ENCODE data around the gene PNPLA6. TPM values are rescaled to one million over a fixed set of nuclear protein-coding genes. Genes with fewer than 3 reads are reported as not detected.
A peak's percentile ranks its signal among the peaks of the same experiment; 100 is the strongest.

PNPLA6 gene
- total and polyA plus RNA-seq, 9 of the 15 experiments (the other 6 are each of a cell fraction or from before 2014, with no cell fraction given), result 0.07 to 30.2 (median 8.3) TPM

DNA sequence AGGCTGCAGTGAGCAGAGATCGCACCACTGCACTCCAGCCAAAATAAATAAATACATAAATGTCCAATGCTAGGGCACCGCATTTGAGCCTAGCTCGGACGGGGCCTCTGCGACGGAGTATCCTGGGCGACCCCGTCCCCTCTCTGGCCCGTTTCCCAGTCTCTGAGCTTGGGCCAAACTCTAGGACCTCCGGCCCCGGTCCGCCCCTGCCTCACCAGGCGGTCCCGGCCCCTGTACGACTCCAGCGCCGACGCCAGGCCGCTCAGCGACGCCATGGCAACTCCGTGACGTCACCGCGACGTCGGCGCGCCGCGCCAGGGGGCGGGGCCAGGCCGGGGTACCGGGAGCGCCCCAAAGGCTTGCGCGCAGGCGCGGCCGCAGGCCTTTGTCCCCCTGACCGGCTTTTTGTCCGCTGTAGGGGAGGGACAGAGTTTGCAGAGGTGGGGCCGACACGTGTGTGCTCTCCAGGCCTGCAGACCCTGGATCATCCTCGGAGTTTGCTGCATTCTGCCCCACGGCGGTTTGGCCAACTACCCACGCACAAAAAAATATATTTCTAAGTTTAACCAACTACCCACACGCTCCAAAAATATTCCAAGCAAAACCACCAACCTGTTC, 46.7 kb upstream of the PNPLA6 start, which contains the start of gene PEX11G (continued):
- TF ChIP-seq, protein P1, sequence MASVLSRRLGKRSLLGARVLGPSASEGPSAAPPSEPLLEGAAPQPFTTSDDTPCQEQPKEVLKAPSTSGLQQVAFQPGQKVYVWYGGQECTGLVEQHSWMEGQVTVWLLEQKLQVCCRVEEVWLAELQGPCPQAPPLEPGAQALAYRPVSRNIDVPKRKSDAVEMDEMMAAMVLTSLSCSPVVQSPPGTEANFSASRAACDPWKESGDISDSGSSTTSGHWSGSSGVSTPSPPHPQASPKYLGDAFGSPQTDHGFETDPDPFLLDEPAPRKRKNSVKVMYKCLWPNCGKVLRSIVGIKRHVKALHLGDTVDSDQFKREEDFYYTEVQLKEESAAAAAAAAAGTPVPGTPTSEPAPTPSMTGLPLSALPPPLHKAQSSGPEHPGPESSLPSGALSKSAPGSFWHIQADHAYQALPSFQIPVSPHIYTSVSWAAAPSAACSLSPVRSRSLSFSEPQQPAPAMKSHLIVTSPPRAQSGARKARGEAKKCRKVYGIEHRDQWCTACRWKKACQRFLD (CRISPR knock-in tag; IDR thresholded peaks at IDR 0.05), result peak; percentile 45; the same call in 1 of the 2 replicates
- no peak for TF ChIP-seq KAT7 (CRISPR knock-in tag; IDR thresholded peaks at IDR 0.05; ENCODE audit: borderline replicate concordance)
- TF ChIP-seq ZNF384 (IDR thresholded peaks at IDR 0.05; ENCODE audit: low read depth, low read length), result no peak
- no peak for TF ChIP-seq MCM3 (IDR thresholded peaks at IDR 0.05)
- peak; percentile 70 for TF ChIP-seq L3MBTL2 (IDR thresholded peaks at IDR 0.05)
- TF ChIP-seq, protein P2, sequence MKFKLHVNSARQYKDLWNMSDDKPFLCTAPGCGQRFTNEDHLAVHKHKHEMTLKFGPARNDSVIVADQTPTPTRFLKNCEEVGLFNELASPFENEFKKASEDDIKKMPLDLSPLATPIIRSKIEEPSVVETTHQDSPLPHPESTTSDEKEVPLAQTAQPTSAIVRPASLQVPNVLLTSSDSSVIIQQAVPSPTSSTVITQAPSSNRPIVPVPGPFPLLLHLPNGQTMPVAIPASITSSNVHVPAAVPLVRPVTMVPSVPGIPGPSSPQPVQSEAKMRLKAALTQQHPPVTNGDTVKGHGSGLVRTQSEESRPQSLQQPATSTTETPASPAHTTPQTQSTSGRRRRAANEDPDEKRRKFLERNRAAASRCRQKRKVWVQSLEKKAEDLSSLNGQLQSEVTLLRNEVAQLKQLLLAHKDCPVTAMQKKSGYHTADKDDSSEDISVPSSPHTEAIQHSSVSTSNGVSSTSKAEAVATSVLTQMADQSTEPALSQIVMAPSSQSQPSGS (CRISPR knock-in tag; IDR thresholded peaks at IDR 0.05), result peak; percentile 81
- no peak for TF ChIP-seq XRCC4 (IDR thresholded peaks at IDR 0.05; ENCODE audit: extremely low read depth, insufficient read depth, insufficient read length)
- peak; percentile 56 for TF ChIP-seq MEIS2 (IDR thresholded peaks at IDR 0.05; ENCODE audit: partially characterized antibody)
- TF ChIP-seq, protein P3, sequence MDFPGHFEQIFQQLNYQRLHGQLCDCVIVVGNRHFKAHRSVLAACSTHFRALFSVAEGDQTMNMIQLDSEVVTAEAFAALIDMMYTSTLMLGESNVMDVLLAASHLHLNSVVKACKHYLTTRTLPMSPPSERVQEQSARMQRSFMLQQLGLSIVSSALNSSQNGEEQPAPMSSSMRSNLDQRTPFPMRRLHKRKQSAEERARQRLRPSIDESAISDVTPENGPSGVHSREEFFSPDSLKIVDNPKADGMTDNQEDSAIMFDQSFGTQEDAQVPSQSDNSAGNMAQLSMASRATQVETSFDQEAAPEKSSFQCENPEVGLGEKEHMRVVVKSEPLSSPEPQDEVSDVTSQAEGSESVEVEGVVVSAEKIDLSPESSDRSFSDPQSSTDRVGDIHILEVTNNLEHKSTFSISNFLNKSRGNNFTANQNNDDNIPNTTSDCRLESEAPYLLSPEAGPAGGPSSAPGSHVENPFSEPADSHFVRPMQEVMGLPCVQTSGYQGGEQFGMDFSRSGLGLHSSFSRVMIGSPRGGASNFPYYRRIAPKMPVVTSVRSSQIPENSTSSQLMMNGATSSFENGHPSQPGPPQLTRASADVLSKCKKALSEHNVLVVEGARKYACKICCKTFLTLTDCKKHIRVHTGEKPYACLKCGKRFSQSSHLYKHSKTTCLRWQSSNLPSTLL (IDR thresholded peaks at IDR 0.05), result no peak
- peak; percentile 43; the same call in 1 of the 2 replicates for TF ChIP-seq CTBP1 (IDR thresholded peaks at IDR 0.05; ENCODE audit: borderline replicate concordance)
- TF ChIP-seq, protein P4, sequence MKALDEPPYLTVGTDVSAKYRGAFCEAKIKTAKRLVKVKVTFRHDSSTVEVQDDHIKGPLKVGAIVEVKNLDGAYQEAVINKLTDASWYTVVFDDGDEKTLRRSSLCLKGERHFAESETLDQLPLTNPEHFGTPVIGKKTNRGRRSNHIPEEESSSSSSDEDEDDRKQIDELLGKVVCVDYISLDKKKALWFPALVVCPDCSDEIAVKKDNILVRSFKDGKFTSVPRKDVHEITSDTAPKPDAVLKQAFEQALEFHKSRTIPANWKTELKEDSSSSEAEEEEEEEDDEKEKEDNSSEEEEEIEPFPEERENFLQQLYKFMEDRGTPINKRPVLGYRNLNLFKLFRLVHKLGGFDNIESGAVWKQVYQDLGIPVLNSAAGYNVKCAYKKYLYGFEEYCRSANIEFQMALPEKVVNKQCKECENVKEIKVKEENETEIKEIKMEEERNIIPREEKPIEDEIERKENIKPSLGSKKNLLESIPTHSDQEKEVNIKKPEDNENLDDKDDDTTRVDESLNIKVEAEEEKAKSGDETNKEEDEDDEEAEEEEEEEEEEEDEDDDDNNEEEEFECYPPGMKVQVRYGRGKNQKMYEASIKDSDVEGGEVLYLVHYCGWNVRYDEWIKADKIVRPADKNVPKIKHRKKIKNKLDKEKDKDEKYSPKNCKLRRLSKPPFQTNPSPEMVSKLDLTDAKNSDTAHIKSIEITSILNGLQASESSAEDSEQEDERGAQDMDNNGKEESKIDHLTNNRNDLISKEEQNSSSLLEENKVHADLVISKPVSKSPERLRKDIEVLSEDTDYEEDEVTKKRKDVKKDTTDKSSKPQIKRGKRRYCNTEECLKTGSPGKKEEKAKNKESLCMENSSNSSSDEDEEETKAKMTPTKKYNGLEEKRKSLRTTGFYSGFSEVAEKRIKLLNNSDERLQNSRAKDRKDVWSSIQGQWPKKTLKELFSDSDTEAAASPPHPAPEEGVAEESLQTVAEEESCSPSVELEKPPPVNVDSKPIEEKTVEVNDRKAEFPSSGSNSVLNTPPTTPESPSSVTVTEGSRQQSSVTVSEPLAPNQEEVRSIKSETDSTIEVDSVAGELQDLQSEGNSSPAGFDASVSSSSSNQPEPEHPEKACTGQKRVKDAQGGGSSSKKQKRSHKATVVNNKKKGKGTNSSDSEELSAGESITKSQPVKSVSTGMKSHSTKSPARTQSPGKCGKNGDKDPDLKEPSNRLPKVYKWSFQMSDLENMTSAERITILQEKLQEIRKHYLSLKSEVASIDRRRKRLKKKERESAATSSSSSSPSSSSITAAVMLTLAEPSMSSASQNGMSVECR (CRISPR knock-in tag; IDR thresholded peaks at IDR 0.05), result peak; percentile 30; the same call in 1 of the 2 replicates
- TF ChIP-seq EP400 (IDR thresholded peaks at IDR 0.05), result 0 out of 2 replicates have a peak, but pooled peaks have one; percentile 9
- no peak for TF ChIP-seq CEBPB (tag; IDR thresholded peaks at IDR 0.05)
- TF ChIP-seq, protein P5, sequence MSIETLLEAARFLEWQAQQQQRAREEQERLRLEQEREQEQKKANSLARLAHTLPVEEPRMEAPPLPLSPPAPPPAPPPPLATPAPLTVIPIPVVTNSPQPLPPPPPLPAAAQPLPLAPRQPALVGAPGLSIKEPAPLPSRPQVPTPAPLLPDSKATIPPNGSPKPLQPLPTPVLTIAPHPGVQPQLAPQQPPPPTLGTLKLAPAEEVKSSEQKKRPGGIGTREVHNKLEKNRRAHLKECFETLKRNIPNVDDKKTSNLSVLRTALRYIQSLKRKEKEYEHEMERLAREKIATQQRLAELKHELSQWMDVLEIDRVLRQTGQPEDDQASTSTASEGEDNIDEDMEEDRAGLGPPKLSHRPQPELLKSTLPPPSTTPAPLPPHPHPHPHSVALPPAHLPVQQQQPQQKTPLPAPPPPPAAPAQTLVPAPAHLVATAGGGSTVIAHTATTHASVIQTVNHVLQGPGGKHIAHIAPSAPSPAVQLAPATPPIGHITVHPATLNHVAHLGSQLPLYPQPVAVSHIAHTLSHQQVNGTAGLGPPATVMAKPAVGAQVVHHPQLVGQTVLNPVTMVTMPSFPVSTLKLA (conservative IDR thresholded peaks at IDR 0.05), result peak; percentile 65 to 81
- no peak for TF ChIP-seq ZFPM2 (CRISPR knock-in tag; IDR thresholded peaks at IDR 0.05)
- peak; percentile 90 for TF ChIP-seq SP1 (CRISPR knock-in tag; IDR thresholded peaks at IDR 0.05)
